HG03439 (cell line): Measurements from ENCODE around the gene FAT1.

ENCODE experiments used
- ATAC-seq: cut with Tn5 transposase; IDR thresholded peaks from one replicate; pipeline ENCODE4 v1.9.1; 2021; ENCODE audit warnings: mild to moderate bottlenecking, moderate library complexity; ENCODE audit not compliant: unreplicated experiment

FAT1 gene

DNA sequence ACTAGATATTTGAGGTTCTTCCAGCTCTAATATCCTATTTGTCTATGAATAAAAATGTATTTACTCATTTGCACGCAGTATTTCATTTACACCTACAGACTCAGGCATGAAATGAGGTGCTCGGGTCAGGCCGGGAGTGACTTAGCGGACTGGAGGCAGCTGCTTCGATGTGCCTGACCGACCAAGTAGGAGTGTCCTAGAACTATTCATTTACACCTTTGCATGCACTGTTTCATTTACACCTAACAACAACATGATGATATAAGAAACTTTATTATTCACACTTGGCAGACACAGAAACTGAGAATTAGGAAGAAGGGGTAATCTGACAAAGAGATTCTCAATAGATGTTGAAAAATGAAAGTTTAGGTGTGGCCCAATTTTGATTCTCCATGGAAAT is 28.7 kb upstream of the FAT1 start:
- ATAC-seq = no peak

DNA sequence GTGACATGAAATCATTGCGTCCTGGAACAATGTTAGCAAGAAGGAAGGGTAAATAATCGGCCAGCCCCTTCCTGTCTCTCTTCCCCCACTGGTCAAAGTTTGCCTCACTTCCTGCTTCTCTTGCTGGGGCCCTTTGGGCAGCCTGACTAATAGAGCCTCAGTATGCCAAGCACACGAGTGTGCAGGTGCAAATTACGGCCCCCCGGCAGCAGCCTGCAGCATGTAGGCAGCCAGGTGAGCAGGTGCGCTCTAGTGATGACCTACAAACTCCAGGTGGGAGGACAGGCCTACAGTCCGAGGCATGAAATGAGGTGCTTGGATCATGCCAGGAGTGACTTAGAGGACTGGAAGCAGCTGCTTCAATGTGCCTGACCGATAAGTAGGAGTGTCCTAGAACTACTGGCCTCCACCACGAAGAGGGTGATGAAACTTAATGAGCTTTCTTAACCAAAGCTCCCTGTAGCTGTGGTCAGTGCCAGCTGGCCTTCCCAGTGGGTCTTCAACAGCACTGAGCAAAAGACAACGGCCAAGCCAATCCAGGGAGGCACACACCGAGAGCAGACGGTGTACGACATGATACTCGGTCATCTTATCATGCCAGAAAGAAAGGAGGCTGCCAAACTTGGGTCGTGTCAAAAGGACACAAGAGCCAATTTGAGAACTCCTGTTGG is 26.1 kb upstream of the FAT1 start:
- ATAC-seq = no peak

DNA sequence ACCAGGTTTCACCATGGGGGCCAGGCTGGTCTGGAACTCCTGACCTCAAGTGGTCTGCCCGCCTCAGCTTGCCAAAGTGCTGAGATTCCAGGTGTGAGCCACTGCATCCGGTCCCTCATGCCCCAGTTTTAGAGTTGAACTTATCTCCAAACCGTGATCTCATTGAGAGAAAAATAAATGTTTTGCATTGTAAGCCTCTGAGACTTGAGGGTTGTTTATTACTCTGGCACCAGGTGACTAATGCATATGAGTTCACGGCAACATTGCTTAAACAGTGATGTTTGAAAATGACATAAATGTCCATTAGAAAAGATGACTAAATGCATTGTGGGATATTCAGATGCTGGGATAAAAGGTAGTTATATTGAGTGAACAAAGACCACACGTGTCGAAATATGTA is 22.9 kb upstream of the FAT1 start:
- no peak for ATAC-seq

DNA sequence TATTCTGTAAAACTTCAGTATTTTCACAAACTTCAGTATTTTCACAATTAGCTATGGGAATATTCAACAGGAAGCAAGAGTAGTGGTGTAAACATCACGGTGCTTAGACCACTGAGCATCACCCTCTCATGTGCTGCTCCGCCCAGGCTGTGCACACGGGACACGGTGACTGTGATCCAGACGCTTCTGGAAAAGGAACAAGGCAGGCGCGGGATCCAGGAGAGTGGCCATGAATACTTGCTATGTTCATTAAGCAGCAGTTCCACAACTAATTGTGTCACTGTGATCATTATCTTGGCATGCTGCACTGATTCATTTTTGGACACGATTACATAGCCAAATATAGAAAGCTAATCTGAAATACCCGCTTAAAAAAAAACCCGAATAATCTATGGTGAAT is 19.6 kb upstream of the FAT1 start:
- no peak for ATAC-seq

DNA sequence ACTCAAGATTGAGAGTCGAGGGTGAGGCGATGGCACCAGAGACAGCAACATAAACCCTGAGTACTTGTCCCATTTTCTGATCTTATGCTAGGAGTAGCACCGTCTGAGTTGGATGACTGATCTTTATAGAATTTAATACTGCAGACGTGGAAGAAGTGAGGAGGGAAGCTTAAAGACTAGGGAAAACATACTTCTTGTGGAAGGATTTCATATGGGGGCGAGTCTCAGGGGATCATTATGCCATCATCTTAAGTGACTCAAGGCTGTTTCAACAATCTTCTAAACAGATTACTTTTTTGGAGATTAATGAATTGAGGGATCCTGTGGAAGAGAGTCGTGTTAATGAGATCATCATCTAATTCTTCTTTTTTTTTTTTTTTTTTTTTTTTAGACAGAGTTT is 17.2 kb upstream of the FAT1 start:
- no peak for ATAC-seq

DNA sequence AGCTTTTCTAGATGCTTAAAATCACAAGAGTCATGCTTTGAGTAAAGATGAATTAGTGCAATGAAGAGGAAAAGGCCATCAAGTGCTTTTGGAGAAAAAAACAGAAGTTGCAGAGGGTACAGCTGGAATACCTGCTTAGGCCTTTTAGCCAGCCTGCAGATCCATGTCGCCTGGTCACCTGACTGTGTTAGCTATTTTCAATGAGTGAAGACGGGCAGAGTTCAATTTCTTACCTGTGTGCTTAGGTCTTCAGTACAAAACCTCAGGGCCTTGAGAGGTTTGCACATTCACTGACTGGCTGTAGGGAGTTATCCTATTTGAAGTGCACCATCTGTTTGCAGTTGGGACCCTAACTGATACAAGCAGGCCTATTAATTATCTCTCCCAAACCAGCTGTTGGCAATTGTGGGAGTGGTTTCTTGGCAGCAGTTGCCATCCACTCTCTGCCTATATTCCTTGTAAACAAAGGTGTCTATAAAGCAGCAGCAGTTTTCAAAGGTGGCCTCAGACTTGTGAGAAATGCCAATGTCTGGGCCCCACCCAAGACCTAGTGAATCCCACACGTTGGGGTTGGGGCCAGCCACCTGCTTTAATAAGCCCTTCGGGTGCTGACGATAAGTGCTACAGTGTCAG is 16.3 kb upstream of the FAT1 start:
- no peak for ATAC-seq

DNA sequence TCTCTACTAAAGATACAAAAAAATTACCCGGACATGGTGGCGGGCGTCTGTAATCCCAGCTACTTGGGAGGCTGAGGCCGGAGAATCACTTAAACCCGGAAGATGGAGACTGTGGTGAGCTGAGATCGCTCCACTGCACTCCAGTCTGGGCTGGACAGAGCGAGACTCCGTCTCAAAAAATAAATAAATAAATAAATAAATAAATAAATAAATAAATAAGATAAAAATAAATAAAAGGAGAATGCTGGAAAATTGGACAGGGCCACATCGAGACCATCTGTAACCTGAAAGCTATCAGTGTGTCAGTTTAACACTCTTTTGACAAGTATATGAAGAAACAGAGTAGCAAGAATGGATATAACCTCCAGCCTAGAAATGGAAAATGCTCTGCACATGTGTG is 15.7 kb upstream of the FAT1 start:
- ATAC-seq = no peak

DNA sequence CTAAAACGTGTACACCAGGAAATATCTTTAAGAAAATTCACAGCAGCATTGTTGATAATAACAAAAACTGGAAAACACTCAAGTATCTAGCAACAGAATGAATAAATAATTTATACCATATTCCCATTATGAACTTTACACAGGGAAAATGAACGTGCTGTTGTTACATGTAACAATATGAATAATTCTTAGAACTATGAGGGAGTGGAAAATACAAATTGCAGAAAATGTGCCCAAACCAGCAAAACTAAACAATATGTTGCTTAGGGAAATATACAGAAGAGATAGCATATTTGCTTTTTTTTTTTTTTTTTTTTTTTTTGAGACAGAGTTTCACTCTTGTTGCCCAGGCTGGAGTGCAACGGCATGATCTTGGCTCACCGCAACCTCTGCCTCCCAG is 14.8 kb upstream of the FAT1 start:
- ATAC-seq = no peak

DNA sequence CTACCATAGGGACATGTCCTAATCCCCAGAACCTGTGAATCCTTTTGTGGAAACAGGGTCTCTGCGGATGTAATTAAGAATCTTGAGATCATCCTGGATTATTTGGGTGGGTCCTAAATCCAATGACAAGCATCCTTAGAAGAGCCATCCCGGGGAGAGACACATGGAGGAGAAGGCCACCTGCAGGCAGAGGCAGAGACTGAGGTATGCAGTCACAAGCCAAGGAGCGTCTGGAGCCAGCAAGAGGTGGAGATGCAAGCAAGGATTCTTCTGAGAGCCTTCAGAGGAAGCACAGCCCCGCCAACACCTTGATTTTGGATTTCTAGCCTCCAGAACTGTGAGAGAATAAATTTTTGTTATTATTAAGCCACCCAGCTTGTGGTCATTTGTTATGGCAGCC is 13.8 kb upstream of the FAT1 start:
- ATAC-seq = no peak

DNA sequence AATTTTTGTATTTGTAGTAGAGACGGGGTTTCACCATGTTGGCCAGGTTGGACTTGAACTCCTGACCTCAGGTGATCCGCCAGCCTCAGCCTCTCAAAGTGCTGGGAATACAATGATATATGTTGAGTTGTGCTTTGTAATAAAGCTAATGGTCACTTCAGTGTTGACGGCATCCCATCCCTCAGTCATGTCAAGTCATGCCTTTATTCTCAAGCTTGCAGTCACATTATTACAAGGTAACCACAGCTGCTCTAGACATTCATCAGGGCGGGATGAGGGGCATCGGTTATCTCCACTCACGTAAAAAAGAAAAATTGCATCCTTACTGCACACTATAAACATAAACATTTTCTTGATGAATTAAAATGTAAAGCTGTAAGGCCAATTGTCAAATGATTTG is 12.8 kb upstream of the FAT1 start:
- ATAC-seq = no peak

DNA sequence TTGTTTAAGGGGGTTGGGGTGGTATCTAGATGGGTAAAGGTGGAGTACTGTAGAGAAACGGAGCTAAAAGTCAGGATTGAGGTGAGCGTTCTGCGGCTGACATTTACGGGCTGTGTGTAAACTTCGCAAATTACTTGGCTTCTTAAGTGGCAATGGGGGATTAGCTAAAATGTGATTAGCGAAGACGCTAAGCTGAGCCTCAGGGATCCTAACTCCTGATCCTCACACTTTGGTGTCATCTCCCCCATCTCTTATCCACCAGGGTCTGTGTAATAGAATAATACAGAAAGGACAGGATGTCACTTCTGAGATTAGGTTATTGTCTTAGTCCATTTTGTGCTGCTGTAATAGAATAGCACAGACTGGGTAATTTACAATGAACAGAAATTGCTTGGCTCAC is 10.6 kb upstream of the FAT1 start:
- no peak for ATAC-seq

DNA sequence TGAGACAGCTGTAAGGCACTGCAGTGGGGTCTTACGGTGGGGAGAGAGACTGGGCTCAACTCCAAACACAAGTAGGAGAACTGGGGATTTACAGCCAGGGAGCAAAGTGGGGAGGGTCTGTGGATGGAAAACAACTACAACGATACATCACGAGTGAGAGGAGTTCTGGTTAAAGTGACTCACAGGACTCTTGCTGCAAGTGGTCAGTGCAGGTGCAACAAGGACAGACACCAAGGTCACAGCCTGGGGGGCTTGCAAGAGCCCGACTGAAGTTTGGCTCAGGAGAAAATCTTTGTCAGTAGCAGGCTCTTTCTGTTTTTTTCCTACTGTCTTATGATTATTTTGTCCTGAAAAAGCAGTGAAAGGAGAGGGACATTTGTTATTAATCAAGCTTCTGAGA is 10.1 kb upstream of the FAT1 start:
- no peak for ATAC-seq

DNA sequence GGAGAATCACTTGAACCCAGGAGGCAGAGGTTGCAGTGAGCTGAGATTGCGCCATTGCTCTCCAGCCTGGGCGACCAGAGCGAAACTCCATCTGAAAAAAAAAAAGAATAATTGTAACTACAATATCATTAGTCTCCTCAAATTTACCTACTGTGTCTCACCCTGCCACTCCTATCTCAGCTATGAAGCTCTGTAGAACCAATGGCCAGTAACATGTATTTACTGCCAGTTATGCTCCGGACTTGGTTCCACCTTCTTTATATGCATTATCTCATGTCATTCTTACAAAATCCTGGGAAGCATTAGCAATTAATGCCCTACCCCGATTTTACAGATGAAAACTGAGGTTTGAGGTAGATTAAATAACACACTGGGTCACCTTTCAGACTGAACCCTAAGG is 7.0 kb upstream of the FAT1 start:
- no peak for ATAC-seq

DNA sequence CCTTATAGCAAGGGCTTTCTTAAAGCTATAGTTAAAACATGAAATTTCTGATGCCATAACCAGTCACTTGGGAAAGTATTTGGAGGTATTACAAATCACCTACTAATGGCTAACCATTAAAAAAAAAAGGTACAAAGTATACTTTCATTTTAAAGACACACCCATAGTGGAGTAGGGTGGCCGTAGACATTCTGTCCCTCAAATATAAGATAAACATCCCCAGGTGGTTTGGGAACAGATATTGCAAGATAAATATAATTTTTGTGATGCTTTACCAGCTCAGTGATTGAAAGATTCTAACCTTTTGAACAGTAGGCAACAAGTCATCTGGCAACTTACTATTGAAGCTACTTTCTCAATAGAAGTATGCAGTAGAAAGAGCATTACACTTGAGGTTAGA is 6.2 kb upstream of the FAT1 start:
- ATAC-seq = no peak

DNA sequence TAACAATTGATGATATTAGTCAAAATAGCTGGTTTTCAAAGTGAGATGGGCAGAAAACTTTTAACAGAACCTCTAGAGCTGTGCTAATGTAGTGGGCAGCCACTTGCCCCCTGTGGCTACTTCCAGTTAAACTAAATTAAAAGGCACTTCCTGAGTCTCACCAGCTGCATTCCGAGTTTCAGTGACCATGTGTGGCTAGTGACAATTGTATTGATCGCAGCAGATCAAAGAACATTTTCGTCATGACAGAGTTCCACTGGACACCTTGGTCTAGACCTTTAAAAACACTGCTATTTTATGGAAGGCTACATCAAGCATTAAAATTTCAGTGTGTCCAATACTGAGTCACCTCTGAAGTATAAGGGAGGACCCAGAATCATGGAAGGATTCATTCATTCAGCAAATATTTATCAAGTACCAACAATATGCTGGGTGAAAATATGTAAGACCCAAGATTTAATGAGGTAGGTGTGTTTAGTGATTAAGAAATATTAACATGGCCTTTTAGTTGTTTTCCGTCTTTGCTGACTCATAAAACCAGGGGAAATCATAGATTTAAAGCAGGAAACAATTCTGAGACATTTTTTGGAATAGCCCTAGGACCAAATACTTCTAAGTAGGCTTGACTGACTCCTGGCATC is 5.1 kb upstream of the FAT1 start:
- no peak for ATAC-seq

DNA sequence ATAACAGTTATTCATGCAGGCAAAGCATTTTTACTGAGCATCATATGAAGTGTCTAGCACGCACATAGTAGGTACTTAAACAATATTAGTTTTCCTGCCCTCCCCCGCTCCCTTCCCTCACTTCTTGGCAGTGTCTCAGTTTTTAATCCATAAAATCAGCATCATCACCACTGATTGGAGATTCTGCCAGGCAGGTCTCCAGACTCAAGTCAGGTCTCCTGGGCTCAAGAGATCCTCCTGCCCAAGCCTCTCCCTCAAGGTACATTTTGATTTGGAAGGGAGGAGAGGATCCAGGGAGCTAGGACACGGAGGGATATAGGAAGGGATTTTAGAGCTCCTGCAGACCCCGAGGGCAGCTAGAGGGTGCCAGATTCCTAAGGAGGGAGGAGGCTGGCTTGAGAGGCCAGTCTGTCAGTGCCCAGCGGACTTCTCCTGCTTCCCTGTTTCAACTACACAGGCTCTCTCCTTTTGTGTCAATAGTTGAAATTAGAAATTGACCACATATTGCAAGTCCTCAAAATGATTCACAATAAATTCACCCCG is 4.4 kb upstream of the FAT1 start:
- no peak for ATAC-seq

DNA sequence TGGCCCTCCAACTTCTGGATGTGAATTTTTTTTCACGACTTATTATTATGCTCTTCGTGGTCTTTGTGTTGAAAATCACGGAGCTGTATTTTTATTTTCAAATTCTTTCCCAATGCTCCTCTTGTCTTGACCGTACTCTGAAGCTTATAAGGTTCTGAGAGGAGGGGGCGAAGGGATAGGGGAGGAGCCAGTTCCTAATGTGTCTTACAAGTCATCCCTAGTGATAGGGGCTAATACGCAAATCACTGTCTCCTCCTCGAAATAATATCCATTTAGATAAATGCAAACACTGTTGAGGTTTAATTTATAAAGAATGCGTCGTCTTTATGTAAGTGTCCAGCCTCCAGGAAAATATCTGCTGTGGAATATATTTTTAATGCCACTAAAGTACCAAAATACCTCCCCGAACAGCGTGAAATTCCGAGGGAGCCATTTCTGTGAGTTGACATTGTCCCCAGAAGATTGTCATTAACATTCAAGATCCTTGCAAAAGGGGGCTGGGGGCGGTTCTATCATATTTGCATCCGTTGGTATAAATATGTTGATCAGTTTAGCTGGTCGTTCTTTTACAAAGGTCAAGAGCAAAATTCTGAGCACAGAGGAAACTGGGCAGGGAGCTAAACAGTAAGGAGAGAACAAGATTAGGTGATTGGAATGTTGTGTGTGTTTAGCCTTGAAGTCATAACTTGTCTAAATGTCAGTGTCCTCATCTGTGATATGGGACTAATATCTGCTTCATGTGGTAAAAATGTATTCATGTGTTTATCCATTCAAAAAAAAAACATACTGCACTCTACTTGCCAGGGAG is 3.7 kb upstream of the FAT1 start:
- ATAC-seq = no peak

DNA sequence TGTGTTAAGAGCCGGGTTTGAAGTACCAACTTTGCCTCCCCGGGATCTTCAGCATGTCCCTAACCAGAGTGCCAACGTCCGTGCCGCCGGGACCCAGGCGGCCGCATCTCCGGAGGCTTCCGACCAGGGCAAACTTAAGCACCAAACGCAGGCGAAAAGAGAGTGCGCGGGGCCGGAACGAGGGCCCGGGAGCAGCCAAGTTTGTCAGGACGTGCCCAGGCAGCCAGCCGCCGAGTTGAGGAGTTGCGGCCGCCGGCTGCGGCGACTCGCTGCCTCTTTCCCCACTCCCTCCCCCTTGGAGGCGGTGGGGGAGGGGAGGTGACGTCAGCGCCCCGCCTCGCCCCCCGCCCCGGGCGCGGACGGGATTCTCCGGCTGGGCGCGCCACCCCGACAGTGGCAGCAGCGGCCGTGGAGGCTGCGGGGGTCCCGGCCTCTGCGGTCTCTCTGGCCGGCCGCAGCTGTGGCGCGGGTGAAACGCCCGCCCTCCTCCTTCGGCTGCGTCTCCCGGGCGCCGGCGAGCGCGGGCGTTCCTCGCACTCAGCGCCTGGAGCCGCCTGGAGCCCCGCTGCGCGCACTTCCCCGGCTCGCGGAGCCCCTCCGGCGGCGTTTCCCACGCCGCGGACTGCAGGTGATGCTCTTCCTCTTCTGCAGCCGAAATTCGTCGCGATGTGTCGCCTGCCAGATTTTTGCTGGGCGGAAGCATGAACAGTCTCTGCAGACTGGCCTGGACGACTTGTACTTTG is 2.9 kb upstream of the FAT1 start:
- no peak for ATAC-seq

DNA sequence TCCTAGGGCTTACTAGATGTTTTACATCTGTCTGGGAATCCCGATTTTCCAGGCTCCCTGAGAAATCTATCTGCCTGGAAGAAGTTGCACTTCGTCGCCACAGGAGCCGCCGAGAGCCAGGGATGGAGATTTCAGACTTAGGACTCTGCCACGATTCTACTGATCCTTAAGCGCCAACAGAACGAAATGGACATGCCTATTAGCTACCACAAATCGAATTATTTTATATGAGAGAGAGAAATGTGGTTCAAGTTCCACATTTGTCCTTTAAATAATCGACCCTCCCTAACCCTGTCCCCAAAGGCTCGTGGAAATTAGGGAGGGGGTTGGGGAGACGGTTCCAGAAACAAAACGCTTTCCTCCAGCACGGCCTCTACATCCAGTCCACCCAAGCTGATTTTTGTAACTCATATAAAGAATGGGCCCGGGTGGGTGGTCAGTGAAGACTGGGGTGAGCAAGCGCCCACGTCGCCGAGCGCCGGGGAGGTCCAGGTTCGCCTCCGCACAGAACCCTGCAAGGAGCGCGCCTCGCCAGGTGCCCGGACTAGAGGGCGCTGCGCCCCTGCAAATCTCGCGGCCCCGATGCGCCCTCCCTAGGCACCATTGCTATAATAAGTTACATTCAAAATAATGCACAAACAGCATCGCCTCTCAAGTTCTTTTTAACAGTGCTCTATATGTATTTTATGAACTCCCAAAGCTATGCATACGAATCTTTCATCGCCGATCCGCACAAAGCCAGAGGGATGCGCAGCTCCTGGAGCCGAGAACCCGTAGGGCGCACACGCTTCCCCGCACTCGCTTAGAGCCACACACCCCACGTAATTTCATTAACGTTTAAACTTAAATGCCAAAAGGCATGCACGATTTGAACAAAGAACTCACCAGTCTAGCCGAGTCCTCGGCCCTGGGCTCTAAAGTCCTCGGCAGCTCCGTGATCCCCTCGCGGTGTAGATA is 2.1 kb upstream of the FAT1 start:
- ATAC-seq = no peak
